Stimulated activated CD8-positive, alpha-beta memory T cell treated with anti-CD3 and anti-CD28 coated beads, Interleukin-4, amount 100 ng/mL, for 1 hour (primary cell): ENCODE measurements around the gene CRYBA4.
A peak's percentile ranks its signal among the peaks of the same experiment; 100 is the strongest.

Experiments used
- DNase-seq, 2 donors: peaks; one replicate each; pipeline ENCODE4 v3.0.0-alpha.2; 2020; ENCODE audit warnings: low read depth in 2 of 2, low spot score in 1 of 2

CRYBA4 gene

DNA sequence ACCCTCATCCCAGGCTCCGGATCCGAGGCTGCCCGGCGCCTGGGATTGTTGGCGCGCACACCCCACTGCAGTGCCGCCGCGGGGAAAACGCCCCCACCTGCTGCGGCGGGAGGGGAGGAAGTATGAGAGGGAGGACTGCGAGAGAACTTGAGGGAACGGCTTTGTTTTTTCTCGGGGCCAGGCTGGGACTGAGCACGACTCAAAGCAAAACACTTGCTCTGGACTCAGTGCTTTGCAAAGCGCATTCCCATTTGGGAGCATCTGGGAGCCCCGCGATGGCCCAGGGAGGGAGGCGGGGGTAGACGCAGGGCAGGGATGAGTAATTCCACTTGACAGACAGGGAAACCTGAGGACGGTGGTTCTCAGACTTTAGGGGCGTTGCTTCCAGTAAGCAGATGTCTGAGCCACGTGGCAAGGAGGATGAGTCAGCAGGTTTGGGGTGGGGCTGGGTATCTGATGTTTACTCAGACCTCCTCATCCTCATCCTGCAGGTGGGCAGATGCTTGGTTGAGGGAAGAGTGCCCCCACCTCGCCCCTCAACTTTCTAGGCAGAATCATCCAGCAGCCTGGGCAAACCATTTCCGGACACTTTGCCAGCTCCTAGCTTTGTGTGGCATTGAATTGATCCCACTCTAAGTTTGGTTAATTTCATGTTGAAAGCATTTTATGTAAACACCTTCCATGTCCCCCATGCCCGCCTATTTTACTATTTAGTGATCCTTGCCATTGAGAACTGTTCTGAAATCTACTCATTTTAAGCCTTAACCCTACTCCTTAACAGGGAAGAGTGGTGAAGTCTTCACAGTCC, 37.1 kb downstream of the CRYBA4 start:
- DNase-seq, result peak; percentile 33 to 48

DNA sequence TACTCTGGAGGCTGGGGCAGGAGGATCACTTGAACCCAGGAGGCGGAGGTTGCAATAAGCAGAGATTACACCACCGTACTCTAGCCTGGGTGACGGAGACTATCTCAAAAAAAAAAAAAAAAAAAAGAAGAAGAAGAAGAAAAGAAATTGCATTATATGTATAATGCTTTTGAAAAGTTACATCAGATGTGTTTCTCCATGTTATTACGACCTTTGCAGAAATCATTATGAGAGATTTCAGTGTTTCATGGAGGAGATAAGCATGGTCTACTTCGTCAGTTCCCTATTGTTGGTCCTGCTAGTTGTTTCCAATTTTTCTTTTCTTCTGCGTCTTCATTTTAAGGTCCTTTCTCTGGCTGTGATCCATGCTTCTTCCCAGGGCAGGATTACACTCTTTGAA, 38.6 kb downstream of the CRYBA4 start:
- no peak for DNase-seq

GRCh38 chr22:26660961-26661578, 39.3 kb downstream of the CRYBA4 start:
- DNase-seq, result no peak

GRCh38 chr22:26662160-26662559, 40.4 kb downstream of the CRYBA4 start:
- no peak for DNase-seq

DNA sequence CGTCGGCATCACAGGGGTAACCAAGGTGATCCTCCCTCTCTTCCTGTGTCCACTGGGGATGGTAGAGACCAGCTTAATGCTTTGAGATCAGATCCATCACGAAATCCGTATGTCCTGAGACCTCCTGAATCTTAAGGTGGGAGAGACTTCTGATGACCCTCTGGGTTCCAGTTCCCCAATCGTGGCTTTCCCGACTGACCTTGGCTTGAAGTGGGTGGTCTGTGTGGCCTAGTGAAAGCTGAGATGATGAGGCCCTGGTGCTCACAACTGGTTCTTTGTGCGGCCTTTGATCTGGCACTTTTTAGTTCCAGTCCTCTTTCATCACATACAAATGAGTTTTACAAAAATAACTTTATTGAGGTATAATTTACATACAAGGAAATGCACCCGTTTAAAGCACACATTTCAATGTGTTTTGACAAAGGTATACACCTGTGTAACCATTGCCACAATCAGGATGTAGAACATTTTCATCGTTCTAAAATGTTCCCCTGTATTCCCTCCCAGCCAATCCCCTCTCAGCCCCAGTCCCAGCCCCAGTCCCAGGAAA, 41.7 kb downstream of the CRYBA4 start:
- no peak for DNase-seq

DNA sequence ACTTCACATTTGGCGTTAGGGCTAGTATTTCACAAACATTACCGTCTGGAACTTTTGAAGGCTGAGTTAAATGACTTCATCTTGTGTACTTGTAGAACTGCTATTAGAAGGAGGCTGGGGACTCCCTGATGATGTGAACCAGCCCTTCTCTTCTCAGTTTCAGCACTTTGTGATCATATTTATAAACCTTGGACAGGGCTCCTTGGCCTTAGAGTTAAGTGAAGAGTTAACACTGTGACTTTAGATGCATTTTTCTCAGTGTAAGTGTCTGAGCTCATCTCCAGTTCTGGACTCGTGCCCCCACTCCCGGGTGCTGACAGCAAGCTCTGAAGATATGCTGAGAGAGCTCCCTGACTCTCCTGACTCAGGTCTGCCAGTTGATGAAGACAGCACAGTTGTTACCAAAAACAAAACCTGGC, 44.1 kb downstream of the CRYBA4 start:
- no peak for DNase-seq

GRCh38 chr22:26667140-26667539, 45.4 kb downstream of the CRYBA4 start:
- no peak for DNase-seq

GRCh38 chr22:26669060-26669481, 47.3 kb downstream of the CRYBA4 start:
- no peak for DNase-seq

GRCh38 chr22:26670459-26670858, 48.7 kb downstream of the CRYBA4 start:
- no peak for DNase-seq

DNA sequence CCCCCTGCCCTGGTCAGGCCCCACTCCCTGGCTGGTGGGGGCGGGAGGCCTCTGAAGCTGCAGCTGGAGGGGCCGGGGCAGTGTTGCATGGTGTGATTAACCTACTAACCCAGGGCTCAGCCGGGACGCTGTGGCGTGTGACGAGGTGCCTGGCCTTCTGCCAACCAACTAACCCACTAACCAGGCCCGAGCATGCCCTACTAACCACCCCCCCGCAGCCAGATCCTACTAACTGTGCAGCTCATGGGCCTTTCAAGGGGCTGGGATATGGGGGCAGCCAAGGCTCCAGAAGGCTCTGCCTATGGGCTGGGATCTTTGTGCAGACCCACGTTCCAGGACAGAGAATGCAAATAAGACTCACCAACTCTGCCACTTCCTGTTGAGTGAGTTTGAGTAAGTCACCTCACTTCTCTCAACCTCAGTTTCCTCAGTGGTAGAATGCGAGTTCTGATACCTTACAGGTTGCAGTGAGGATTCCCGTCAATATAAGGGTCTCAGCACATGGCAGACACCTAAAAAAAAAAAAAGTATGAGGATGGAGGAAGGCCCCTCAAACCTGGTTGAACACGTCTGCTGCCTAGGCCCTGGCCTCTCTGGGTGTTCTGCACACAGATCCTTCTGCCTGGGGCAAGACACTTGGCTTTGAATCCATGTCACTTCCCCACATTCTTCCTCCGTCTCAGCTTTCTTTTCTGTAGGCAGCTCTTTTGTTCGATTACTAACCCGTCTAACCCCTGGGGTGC, 49.7 kb downstream of the CRYBA4 start:
- DNase-seq, result peak; percentile 48 to 60

GRCh38 chr22:26672060-26672471, 50.3 kb downstream of the CRYBA4 start:
- no peak for DNase-seq

DNA sequence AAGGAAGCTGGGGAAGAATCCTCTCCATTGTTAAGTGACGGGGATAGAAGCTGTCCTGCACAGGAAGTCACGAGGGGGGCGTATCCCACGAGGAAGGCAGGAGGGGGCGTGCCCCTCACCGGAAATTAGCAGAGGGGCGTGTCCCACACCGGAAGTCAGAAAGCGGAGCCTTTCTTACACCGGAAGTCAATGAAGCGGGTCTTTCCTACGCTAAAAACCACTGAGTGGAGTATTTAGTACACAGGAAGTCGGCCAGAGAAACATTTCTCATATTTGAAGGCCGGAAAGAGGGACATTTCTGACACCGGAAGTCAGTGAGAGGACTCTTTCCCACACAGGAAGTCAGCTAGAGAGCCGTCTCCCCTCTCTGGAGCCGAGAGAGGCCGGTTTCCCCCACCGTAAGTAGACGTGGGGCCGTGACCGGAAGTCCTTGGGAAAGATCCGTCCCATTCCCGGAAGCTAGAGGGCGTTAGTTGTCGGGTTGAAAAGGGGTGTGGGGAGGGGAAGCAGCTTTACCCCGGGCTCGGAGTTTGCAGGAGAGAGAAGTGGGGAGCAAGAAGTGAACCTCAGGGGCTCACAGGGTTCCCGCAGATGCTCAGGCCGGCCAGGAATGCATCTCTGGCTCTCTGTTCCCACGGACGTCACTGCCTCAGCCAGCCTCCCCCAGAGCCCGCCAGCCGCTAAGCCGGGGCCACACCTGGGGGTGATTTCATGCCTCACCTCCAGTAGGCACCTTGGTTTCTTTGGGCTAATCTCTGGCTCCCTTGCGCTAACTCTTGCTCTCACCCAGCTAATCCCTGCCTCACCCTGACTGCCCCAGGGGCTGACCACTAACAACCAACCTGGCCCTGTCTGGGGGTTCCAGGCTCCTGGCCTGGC, 51.1 kb downstream of the CRYBA4 start:
- peak; percentile 84 to 87 for DNase-seq

DNA sequence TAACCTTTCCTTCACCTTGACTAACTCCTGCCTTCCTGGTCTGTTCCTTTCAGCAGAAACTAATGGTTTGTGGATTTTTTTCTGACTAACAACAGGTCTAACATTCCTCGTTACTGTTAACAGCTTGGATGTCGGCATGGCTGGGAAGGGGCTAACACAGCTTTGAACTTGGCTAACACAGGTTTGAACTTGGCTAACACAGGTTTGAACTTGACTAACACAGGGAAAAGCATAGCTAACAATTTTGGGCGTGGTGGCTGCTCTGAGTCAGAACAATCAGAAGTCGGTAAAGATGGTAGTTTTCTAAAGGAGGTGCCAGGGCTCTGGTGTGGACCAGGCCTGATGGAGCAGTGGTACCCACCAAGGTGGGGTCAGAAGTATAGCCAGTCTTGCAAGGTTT, 51.7 kb downstream of the CRYBA4 start:
- DNase-seq, result no peak

DNA sequence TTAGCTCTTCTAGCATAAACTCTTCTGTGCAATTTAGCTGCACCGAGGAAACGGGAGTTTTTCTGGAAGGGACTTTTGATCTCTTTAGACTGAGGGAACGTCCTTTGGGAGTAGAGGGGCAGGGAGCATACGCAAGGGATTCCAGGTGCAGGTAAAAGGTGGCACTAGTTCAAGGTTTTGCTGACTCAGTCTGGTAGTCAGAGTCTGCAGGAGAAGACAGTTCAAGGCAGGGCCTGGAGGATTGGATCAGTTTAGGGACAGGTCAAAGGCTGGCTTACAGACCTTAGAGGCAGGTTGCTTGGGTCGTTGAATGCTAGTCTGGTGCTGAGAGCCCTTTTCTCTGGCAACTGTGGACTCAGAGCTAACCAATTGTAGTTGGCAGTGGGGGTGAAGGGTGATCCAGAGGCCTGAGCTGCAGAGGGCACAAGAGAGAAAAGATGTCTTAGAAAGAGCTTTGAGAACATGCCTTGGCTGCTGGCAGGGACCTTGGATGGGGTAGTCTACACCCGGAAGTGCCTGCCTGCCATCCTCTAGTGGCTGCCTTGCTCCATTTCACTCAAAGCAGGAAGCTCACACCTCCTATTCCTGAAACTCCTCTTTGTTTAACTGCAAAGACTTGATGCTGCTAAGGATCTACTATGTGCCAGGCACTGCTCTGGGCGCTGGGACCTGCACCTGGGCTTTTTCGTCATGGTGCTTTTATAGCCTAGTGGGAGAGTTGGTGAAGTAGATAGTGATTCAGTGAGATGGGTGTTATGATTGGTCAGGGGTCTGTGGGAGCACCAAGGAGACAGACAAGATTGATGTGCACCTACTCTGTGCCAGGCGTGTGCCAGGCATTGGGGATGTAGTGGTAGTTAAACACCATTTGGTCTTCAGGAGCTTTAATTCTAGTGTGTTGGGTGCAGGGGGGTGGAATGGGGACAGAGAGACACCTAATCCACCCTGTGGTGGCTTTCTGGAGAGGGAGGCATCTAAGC, 52.7 kb downstream of the CRYBA4 start:
- DNase-seq, result no peak

DNA sequence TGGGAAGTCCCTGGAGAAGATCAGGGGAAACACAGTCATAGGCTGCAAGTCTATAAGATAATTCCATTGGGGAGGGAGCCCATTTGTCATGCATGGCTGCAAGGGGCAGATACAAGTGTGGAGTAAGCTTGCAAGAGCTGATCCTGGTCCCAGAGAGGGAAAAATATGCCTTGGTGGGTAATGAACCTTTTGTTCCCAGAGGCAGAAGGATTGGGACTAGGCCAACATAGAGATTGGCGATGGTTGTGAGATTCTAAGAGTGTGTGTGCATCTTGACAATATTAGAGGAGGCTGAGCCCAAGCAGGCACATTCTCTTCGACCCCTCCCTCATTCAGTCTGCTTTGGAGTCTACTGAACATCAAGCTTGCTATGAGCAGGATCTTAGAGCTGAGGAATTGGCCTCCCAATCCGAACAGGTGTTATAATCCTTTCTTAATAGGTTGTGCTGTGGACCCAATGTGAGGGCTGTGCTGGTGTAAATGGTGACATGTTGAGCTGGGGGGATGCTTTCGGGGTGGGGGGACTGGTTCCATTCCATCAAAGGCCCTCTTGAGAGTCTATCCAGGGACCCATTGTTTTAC, 54.0 kb downstream of the CRYBA4 start:
- DNase-seq, result no peak

DNA sequence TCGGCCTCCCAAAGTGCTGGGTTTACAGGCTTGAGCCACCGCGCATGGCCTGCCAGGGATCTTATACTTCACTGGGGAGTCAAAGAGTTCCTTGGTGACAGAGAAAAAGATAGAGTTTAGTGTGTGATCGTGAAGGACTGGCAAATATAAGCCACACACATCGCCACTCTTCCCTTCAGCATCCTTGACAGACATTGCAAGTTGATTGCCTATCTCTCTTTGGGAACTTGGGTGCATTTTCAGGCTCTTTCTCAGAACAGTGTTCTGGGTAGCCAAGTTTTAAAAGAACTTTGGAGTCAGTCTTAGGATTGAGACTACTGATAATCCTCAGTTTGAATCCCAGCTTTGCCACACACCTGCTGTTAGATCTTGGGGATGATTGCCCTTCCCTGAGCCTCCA, 55.5 kb downstream of the CRYBA4 start:
- DNase-seq, result no peak

DNA sequence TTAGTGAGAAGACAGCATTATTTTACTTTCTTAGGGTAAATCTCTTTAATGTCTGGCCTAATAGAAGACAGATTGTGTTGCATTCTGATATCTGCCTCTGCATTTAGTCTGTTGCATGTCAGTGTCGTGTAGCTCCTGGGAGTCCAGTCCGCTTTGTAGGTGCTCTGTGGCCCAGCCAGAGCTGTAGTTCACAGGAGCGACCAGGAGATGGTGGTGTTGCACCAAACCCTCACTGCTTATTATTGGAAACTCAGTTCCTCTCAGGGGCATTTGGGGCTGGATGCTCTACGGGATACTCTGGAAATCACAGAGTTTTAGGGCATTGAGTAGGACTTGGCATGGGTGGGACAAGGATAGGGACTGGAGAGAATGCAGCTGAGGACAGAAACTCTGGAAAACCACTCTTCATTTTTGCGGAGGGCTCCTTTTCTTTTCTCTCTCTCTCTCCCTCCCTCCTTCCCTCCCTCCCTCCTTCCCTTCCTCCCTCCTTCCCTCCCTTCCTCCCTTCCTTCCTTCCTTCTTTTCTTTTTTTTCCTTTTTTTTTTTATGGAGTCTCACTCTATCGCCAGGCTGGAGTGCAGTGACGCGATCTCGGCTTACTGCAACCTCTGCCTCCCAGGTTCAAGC, 57.4 kb downstream of the CRYBA4 start:
- DNase-seq, result peak in 1 of 2 donors; percentile 36
